ENCODE measurements around the gene HLA-DOB. TPM values are rescaled to one million over a fixed set of nuclear protein-coding genes. Genes with fewer than 3 reads are reported as not detected.

The HLA-DOB gene
- total and polyA plus RNA-seq, 2 of the 13 experiments (the other 11 are each of a cell fraction or from before 2014, with no cell fraction given): not detected

DNA sequence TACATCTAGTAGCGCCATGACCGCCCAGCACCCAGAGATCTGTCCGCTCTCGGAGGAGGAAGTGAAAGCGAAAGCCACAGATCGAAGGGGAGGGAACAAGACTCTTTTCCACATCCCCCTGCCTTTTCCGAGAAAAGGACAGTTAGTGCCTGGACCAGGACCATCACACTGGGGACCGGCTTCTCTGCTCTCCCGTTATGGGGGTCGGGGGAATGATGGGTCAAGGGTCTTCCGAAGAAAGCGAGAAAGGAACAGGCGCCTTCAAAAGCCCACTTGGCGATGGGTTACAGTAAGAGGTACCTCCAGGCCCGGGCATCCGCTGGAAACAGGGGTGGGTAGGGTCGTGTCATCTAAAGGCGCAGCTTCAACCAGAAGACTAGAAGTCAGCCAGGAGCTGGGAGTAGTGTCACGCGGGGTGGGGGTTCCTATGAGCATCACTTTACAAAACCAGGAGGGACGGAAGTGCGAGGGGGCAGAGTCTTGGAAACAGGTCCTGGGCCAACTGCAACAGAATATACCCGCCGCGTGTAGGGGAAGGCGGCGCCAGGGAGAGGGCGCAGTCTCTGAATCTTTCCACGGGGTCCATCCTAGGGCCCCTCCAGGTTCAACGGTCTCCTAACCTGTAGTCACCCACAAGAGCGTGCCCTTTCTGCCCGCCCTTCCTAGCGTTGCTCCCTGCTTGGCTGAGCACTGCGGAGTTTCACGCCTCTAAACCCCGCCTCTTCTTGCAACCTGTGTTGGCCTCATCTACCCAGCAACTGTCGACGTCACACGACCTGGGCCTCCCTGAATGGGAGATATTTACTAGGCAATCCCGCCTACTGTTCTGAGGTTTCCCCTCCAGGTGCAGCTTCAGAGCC, 27.4 kb upstream of the HLA-DOB start, which contains the start of gene PSMB8 (continued):
- TF ChIP-seq, protein P1, sequence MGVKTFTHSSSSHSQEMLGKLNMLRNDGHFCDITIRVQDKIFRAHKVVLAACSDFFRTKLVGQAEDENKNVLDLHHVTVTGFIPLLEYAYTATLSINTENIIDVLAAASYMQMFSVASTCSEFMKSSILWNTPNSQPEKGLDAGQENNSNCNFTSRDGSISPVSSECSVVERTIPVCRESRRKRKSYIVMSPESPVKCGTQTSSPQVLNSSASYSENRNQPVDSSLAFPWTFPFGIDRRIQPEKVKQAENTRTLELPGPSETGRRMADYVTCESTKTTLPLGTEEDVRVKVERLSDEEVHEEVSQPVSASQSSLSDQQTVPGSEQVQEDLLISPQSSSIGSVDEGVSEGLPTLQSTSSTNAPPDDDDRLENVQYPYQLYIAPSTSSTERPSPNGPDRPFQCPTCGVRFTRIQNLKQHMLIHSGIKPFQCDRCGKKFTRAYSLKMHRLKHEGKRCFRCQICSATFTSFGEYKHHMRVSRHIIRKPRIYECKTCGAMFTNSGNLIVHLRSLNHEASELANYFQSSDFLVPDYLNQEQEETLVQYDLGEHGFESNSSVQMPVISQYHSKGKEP (CRISPR knock-in tag; IDR thresholded peaks at IDR 0.05): no peak
- TF ChIP-seq RFX3 (CRISPR knock-in tag; IDR thresholded peaks at IDR 0.05) (no peak), NBN (conservative IDR thresholded peaks at IDR 0.05) (no peak), HIVEP1 (CRISPR knock-in tag; IDR thresholded peaks at IDR 0.05) (no peak), KDM5B (CRISPR knock-in tag; IDR thresholded peaks at IDR 0.05; ENCODE audit: borderline replicate concordance) (peak; percentile 68), ZNF782 (CRISPR knock-in tag; IDR thresholded peaks at IDR 0.05; ENCODE audit: borderline replicate concordance) (no peak), ZFP37 (CRISPR knock-in tag; IDR thresholded peaks at IDR 0.05; ENCODE audit: borderline replicate concordance) (no peak), KDM4B (CRISPR knock-in tag; IDR thresholded peaks at IDR 0.05) (peak; percentile 25; the same call in 1 of the 2 replicates), ZNF780A (CRISPR knock-in tag; IDR thresholded peaks at IDR 0.05) (no peak), NKX3-1 (CRISPR knock-in tag; IDR thresholded peaks at IDR 0.05) (peak; percentile 64; the same call in 1 of the 2 replicates), UBTF (CRISPR knock-in tag; IDR thresholded peaks at IDR 0.05) (peak; percentile 62), ZNF280D (CRISPR knock-in tag; IDR thresholded peaks at IDR 0.05) (no peak), PTBP1 (IDR thresholded peaks at IDR 0.05; ENCODE audit: low read depth, low read length, poor library complexity, severe bottlenecking) (no peak), NAIF1 (CRISPR knock-in tag; IDR thresholded peaks at IDR 0.05; ENCODE audit: borderline replicate concordance) (peak; percentile 33; the same call in 1 of the 2 replicates), ZNF564 (CRISPR knock-in tag; IDR thresholded peaks at IDR 0.05) (no peak), JARID2 (CRISPR knock-in tag; IDR thresholded peaks at IDR 0.05; ENCODE audit: insufficient replicate concordance) (no peak), MAFG (CRISPR knock-in tag; IDR thresholded peaks at IDR 0.05) (no peak; the same call in 1 of the 2 replicates)
- TF ChIP-seq, protein P2, sequence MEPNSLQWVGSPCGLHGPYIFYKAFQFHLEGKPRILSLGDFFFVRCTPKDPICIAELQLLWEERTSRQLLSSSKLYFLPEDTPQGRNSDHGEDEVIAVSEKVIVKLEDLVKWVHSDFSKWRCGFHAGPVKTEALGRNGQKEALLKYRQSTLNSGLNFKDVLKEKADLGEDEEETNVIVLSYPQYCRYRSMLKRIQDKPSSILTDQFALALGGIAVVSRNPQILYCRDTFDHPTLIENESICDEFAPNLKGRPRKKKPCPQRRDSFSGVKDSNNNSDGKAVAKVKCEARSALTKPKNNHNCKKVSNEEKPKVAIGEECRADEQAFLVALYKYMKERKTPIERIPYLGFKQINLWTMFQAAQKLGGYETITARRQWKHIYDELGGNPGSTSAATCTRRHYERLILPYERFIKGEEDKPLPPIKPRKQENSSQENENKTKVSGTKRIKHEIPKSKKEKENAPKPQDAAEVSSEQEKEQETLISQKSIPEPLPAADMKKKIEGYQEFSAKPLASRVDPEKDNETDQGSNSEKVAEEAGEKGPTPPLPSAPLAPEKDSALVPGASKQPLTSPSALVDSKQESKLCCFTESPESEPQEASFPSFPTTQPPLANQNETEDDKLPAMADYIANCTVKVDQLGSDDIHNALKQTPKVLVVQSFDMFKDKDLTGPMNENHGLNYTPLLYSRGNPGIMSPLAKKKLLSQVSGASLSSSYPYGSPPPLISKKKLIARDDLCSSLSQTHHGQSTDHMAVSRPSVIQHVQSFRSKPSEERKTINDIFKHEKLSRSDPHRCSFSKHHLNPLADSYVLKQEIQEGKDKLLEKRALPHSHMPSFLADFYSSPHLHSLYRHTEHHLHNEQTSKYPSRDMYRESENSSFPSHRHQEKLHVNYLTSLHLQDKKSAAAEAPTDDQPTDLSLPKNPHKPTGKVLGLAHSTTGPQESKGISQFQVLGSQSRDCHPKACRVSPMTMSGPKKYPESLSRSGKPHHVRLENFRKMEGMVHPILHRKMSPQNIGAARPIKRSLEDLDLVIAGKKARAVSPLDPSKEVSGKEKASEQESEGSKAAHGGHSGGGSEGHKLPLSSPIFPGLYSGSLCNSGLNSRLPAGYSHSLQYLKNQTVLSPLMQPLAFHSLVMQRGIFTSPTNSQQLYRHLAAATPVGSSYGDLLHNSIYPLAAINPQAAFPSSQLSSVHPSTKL (CRISPR knock-in tag; IDR thresholded peaks at IDR 0.05): no peak

Measured in HepG2 (cell line).